ENCODE results near the gene PCNT. TPM values are rescaled to one million over a fixed set of nuclear protein-coding genes. Genes with fewer than 3 reads are reported as not detected.
"Not testable (repeated sequence)": the region's sequence is repeated elsewhere in the genome, so short reads cannot be mapped to it uniquely, and the experiment has no call there.

Gene PCNT
- total RNA-seq, 1 donor from 2014 or later, result 71.3 TPM

DNA sequence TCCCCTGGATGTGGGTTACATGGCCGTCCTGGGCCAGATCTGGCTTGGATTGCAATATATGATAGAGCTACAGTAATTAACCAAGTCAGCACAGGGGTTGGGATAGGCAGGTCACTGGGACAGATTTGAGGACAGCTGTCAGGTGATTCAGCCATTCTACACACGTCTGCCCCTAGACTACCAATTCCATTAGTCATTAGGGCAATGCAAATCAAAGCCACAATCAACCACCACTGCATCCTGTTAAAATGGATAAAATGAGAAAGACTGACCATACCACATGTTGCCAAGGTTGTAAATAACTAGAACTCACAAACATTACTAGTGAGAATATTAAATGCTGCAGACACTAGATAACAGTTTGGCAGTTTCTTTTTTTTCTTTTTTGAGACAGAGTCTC is 16.3 kb upstream of the PCNT start:
- intact Hi-C loops (cut with micrococcal nuclease), result no loop called here

DNA sequence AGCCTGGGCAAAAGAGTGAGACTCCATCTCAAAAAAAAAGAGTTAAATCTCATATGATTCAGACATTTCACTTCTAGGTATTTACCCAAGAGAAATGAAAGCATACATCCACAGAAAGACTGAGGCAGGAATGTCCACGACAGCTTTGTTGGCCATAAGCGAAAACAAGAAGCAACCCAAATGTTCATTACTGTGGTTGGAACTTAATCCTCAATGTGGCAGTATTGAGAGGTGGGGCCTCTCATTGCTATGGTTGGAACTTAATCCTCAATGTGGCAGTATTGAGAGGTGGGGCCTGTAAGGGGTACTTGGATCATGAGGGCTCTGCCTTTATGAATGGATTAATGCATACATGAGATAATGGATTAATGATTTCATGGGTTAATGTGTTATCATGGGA is 15.5 kb upstream of the PCNT start:
- intact Hi-C loops (cut with micrococcal nuclease), result no loop called here

DNA sequence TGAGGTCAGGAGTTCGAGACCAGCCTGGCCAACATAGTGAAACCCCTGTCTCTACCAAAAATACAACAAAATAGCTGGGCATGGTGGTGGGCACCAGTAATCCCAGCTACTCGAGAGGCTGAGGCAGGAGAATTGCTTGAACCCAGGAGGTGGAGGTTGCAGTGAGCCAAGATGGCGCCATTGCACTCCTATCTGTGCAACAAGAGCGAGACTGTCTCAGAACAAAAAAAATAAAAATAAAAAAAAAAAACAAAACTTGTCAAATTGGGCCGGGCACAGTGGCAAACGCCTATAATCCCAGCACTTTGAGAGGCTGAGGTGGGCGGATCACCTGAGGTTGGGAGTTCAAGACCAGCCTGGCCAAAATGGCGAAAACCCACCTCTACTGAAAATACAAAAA is 13.7 kb upstream of the PCNT start:
- intact Hi-C loops (cut with micrococcal nuclease), result not testable (repeated sequence)

- intact Hi-C loops (cut with micrococcal nuclease), result no loop called here
These were observed 12.4 kb upstream of the PCNT start for GRCh38 chr21:46311568-46311967.

DNA sequence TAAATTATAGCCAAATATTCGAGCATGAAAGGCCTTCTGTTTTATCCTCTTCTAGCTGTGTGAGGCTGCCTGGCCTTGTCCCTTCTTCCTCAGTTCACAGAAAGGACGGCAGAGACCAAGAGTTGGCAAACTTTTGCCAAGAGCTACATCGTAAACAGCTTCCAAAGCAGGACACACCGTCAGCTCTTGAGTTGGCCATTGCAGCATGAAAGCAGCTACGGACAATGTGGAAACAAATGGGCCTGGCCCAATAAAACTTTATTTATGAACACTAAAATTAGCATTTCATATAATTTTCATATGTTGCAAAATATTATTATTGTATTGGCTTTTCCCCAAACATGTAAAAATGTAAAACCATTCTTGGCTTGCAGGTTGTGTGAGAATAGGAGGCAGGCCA is 11.0 kb upstream of the PCNT start:
- intact Hi-C loops (cut with micrococcal nuclease), result no loop called here

DNA sequence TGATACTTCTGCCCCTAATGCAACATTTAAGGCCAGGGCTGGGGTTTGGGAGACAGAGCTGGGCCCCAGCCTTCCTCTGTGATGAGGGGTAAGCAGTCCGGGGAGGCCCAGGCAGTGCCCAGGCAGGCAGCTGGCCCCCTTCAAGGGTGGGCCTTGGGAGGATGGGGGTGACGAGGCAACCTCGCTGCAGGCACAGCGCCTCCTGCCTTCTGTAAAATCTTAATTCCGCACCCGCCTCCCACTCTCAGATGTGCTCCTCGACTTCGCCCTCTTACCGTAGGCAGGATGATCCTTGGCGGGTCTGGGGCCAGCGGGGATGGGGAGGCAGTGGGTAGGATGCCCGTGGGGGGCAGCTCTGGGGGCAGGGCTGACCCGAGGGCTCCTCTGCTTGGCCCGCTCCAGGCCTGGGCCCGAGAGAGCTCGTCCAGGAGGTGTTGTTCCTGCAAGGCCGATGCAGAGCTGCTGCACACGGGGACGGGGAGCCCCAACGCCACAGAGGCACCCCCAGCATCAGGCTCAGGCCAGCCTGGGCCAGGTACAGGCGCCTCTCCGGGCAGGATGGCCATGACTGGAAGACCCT is 9.4 kb upstream of the PCNT start:
- intact Hi-C loops (cut with micrococcal nuclease), result no loop called here

DNA sequence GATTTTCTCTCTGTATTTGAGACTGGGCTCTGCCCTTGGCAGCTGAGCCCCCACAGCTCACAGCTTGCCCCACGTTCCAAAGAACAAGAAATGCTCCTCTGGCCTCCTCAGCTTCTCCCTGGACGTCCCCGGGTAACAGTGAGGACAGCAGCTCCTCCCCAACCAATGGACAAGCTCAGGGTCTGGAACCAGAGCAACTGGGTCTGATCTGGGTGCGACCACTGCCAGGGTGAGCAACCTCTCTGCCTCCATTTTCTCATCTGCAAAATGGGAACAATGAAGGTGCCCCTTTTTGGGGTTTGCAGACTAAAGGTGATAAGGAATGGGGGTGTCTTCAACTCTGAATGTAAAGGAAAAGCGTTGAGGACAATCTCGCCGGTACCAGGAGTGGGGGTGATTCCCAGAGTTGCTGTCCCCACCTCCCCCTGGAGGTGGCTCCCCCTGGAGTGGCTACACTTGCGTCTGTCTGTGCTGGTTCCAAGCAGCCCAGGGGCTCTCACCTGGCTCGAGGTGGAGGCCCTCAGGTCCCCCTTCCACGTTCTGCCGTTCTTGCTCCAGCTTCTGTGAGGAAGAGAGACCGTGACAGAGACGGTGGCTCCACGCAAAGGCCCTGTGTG is 7.1 kb upstream of the PCNT start:
- intact Hi-C loops (cut with micrococcal nuclease), result no loop called here

DNA sequence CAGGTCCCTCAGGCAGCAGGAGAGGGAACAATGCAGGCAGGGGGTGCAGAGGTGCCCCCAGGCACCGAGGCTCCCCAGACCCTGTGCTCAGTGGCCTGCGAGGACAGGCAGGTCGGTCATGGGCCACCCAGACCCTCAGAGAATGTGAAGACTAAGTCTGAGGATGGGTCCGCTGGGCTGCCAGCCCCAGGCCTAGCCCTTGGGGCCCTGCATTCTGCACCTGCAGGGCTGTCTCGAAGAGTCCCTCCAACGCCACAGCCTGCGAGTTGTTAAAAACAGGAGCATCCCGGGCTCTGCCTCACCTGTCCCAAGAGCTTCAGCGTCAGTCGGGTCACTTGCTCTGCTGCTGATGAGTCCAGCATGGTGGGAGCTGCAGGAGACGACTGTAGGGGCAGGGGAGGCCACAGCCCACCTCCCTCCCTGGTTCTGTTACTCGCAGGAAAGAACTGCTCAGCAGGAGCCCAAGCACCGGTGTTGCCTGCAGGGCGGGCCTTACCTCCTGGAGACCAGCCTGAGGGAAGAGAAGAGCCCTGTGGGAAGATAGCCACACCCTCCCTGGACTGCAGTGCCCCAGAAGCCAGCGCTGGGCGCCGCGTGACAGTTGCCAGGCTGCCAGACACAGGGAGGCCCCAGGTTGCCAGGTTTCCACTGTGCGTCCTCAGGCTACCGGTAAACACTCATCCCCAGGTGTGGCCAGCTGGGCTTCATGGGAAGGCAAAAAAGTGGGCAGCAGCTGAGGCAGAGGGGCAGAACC is 6.1 kb upstream of the PCNT start:
- intact Hi-C loops (cut with micrococcal nuclease), result no loop called here

DNA sequence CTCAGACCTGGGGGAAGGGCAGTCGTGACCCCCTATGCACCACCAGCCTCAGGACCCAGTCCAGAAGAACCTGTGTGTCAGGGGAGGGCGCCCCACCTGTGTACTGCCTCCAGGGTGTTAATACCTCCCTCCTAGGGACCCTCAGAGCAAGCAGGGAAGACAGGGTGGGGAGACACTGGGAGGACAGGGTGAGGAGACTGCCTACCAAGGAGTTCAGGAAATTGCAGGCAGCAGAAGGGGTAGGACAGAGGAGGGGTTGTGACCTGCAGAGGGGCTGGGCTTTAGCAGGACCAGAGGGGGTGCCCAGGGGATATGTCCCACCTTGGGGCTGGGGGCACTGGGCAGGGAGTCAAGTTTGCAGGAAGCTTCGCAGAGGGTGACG is 5.5 kb upstream of the PCNT start:
- intact Hi-C loops (cut with micrococcal nuclease), result no loop called here

DNA sequence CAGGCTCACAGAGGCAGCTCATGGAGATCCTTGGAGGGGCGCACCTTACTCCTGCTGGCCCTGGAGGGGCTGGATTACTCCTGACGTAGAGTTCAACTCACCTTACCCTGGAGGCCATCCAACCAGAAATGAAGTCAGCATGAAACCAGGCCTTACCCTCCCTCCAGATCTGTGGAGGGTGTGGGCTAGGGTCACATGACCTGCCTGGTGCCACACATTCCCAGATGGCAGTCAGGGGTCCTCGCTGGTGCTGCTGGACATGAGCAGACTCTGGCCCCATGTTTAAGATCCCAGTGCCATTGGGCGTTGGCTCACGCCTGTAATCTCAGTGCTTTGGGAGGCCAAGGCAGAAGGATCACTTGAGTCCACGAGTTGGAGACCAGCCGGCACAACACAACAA is 4.8 kb upstream of the PCNT start:
- intact Hi-C loops (cut with micrococcal nuclease), result no loop called here

GRCh38 chr21:46320331-46320801 is 3.6 kb upstream of the PCNT start:
- intact Hi-C loops (cut with micrococcal nuclease), result loop anchor here (5.0 kb wide), 2 partner anchors 348 to 678 kb away; partner anchors contain the start of gene PCBP3

GRCh38 chr21:46322351-46323226 is 1.4 kb upstream of the PCNT start:
- intact Hi-C loops (cut with micrococcal nuclease), result loop anchor here (1.0 to 5.0 kb wide), 5 partner anchors 26 to 680 kb away; partner anchors contain the start of genes DIP2A and PCBP3

GRCh38 chr21:46323227-46323709 is 688 bp upstream of the PCNT start:
- intact Hi-C loops (cut with micrococcal nuclease), result loop anchor here (1.0 to 5.0 kb wide), 5 partner anchors 26 to 681 kb away; partner anchors contain the start of genes DIP2A and PCBP3

DNA sequence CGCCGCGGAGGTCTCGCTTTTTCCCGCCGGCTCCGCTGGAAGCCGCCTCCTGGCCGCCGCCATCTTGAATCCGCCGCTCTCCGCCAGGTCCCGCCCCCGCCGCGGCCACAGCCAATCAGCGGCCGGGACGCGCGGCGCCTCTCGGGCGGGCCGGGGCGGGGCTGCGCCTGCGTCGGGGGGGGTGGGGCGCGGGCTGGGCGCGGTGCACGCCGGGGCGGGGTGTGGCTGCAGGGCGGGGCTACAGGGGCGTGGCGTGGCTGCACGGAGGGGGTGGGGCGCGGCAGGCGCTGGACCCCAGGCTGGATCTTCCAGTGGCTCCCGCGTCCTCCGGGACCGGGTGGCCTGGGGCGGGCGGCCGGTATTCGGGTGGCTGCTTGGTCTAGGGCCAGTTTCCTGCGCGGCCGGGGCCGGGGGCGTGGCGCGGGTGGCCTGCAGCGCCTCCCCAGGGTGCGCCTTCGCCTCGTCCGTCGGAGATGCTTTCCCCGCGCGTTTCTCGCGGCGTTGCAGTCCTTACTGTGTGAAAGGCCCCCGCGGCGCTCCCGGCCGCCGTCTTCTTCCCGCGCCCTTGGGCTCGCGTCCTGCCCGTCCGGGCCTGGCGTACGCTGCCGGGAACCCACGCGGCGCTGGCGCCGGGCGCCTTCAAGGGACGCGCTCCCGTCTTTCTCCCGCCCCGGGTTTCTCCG is 575 bp downstream of the PCNT start:
- intact Hi-C loops (cut with micrococcal nuclease), result loop anchor here (1.0 to 5.0 kb wide), 9 partner anchors 38 to 682 kb away; partner anchors contain the start of genes PCBP3, PRMT2, SPATC1L and YBEY

- intact Hi-C loops (cut with micrococcal nuclease), result loop anchor here (1.0 kb wide), 2 partner anchors 141 to 182 kb away; partner anchors contain the start of gene SPATC1L
These were observed 1.3 kb downstream of the PCNT start for GRCh38 chr21:46325073-46325912.

GRCh38 chr21:46326110-46326703 is 2.3 kb downstream of the PCNT start:
- intact Hi-C loops (cut with micrococcal nuclease), result no loop called here

DNA sequence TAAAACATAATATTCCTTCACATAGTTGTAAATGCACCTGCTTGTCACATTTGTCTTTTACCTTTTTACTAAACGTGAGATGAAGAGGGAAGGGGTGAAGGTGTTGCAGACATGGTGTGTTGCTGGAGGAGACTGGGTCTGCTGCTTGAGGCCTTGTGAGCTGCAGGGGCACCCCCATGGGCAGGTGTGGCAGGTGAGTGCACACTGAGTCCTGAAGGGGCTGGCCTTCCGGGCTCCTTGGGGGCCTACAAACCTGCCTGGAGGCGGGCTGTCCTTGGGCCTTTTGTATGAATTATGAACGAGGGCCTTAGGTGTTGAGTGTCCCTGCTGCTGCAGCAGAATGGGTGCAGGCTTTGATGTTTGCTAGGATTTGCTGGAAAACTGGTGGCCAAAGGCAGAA is 3.8 kb downstream of the PCNT start:
- intact Hi-C loops (cut with micrococcal nuclease), result no loop called here

DNA sequence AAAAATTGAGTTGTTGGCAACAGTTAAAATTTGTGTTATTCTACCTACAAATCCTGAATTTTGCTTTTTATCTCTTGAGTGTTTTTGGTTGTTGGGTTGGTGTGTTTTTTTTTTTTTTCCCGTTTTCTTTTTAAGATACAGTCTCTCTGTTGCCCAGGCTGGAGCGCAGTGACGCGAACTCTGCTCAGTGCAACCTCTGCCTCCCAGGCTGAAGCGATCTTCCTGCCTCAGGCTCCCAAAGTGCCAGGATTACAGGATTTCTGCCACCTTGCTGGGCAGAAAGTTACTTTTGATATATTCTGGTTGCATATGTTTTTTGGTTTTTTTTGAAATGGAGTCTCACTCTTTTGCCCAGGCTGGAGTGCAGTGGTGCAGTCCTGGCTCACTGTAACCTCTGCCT is 4.2 kb downstream of the PCNT start:
- intact Hi-C loops (cut with micrococcal nuclease), result no loop called here

GRCh38 chr21:46329796-46330195 is 5.8 kb downstream of the PCNT start:
- intact Hi-C loops (cut with micrococcal nuclease), result no loop called here
